Ishikawa (cell line): Measurements from ENCODE around the gene AVEN.

Experiments used
- CEBPB ChIP-seq: IDR thresholded peaks from 2 replicates; pipeline ENCODE4 v1.6.1; 2012
- CREB1 ChIP-seq: IDR thresholded peaks from 2 replicates; pipeline ENCODE4 v1.6.1; 2012; ENCODE audit warnings: low read depth
- EGR1 ChIP-seq: IDR thresholded peaks from 2 replicates; pipeline ENCODE4 v1.6.1; 2012
- EP300 ChIP-seq: IDR thresholded peaks from 2 replicates; pipeline ENCODE4 v1.6.1; 2012; ENCODE audit warnings: borderline replicate concordance
- FOXM1 ChIP-seq: IDR thresholded peaks from 2 replicates; pipeline ENCODE4 v1.6.1; 2012; ENCODE audit warnings: low read depth, borderline replicate concordance
- MAX ChIP-seq: IDR thresholded peaks from 2 replicates; pipeline ENCODE4 v1.6.1; 2012
- NFIC ChIP-seq: IDR thresholded peaks from 2 replicates; pipeline ENCODE4 v1.6.1; 2012
- RAD21 ChIP-seq: IDR thresholded peaks from 2 replicates; pipeline ENCODE4 v1.6.1; 2012; ENCODE audit warnings: low read depth
- REST ChIP-seq: IDR thresholded peaks from 2 replicates; pipeline ENCODE4 v1.6.1; 2012; ENCODE audit warnings: low read depth, mild to moderate bottlenecking
- TAF1 ChIP-seq: IDR thresholded peaks from 2 replicates; pipeline ENCODE4 v1.6.1; 2012; ENCODE audit warnings: low read depth, mild to moderate bottlenecking
- TCF12 ChIP-seq: IDR thresholded peaks from 2 replicates; pipeline ENCODE4 v1.6.1; 2012; ENCODE audit warnings: low read depth
- TEAD4 ChIP-seq: IDR thresholded peaks from 2 replicates; pipeline ENCODE4 v1.6.1; 2012
- USF1 ChIP-seq: IDR thresholded peaks from 2 replicates; pipeline ENCODE4 v1.6.1; 2012
- YY1 ChIP-seq: IDR thresholded peaks from 2 replicates; pipeline ENCODE4 v1.6.1; 2012; ENCODE audit warnings: low read depth
- ZBTB7A ChIP-seq: IDR thresholded peaks from 2 replicates; pipeline ENCODE4 v1.6.1; 2012; ENCODE audit warnings: low read depth

The AVEN gene

GRCh38 chr15:33968821-33969220 lies 70.2 kb downstream of the AVEN start:
- TF ChIP-seq YY1 (no peak), EGR1 (no peak), NFIC (no peak), ZBTB7A (no peak), REST (no peak), FOXM1 (no peak), CREB1 (no peak)

- TF ChIP-seq CREB1: no peak
- TF ChIP-seq ZBTB7A: no peak
- TF ChIP-seq CEBPB: no peak
- no peak for TF ChIP-seq RAD21
- TF ChIP-seq TCF12: no peak
- TF ChIP-seq MAX: no peak
- TF ChIP-seq YY1: no peak
- no peak for TF ChIP-seq TAF1
- no peak for TF ChIP-seq EP300
- no peak for TF ChIP-seq TEAD4
- no peak for TF ChIP-seq USF1
- TF ChIP-seq REST: no peak
- no peak for TF ChIP-seq EGR1
- TF ChIP-seq FOXM1: no peak
- no peak for TF ChIP-seq NFIC
These were observed 70.8 kb downstream of the AVEN start, which contains the start of gene CHRM5 for GRCh38 chr15:33968224-33968623. Gene CHRM5, plus strand, starts transcription at chr15:33968497. Its CDS starts 94,221 bp downstream, at chr15:34062718.

GRCh38 chr15:33964665-33965040 lies 74.4 kb downstream of the AVEN start:
- TF ChIP-seq ZBTB7A (no peak), RAD21 (no peak), TAF1 (no peak), FOXM1 (no peak), TCF12 (no peak), USF1 (no peak), NFIC (no peak), CREB1 (no peak), EGR1 (no peak), MAX (no peak), TEAD4 (no peak), REST (no peak), EP300 (no peak), YY1 (no peak), CEBPB (no peak)

GRCh38 chr15:33963831-33964664 lies 75.0 kb downstream of the AVEN start:
- TF ChIP-seq MAX: no peak
- TF ChIP-seq RAD21: peak; percentile 69
